ENCODE results near the gene SLC48A1.
A peak's percentile ranks its signal among the peaks of the same experiment; 100 is the strongest.

The SLC48A1 gene

GRCh38 chr12:47778881-47779280 lies 5.8 kb downstream of the SLC48A1 start:
- DNase-seq: no peak

- peak; percentile 55 for DNase-seq
These were observed 6.4 kb downstream of the SLC48A1 start for GRCh38 chr12:47779301-47779942.

GRCh38 chr12:47779943-47780504 lies 7.0 kb downstream of the SLC48A1 start:
- DNase-seq: no peak

- no peak for DNase-seq
These were observed 8.7 kb downstream of the SLC48A1 start for GRCh38 chr12:47781479-47782371.

- DNase-seq: no peak
These were observed 9.3 kb downstream of the SLC48A1 start for GRCh38 chr12:47782372-47782770.

GRCh38 chr12:47783024-47783755 lies 10.2 kb downstream of the SLC48A1 start:
- no peak for DNase-seq

GRCh38 chr12:47783821-47784819 lies 11.1 kb downstream of the SLC48A1 start:
- no peak for DNase-seq

- no peak for DNase-seq
These were observed 12.2 kb downstream of the SLC48A1 start for GRCh38 chr12:47785036-47785886.

GRCh38 chr12:47785887-47786661 lies 13.0 kb downstream of the SLC48A1 start:
- no peak for DNase-seq

GRCh38 chr12:47786662-47787280 lies 13.7 kb downstream of the SLC48A1 start:
- DNase-seq: no peak

GRCh38 chr12:47787596-47788319 lies 14.7 kb downstream of the SLC48A1 start:
- DNase-seq: no peak

- no peak for DNase-seq
These were observed 16.1 kb downstream of the SLC48A1 start for GRCh38 chr12:47789141-47789540.

- DNase-seq: no peak
These were observed 16.9 kb downstream of the SLC48A1 start for GRCh38 chr12:47789712-47790489.

GRCh38 chr12:47790676-47791350 lies 17.8 kb downstream of the SLC48A1 start:
- no peak for DNase-seq

GRCh38 chr12:47791351-47791746 lies 18.3 kb downstream of the SLC48A1 start:
- DNase-seq: no peak

- no peak for DNase-seq
These were observed 18.8 kb downstream of the SLC48A1 start for GRCh38 chr12:47791874-47792273.

- no peak for DNase-seq
These were observed 20.1 kb downstream of the SLC48A1 start for GRCh38 chr12:47793015-47793681.
